Mesothelial cell of epicardium (in vitro differentiated cells): ENCODE results near the gene SIPA1L3. TPM values are rescaled to one million over a fixed set of nuclear protein-coding genes. Genes with fewer than 3 reads are reported as not detected.

Experiments
- DNase-seq, 2 experiments: peaks; one replicate each; pipeline ENCODE4 v3.0.0; 2021; ENCODE audit warnings: low spot score in 2 of 2; ENCODE audit not compliant: unreplicated experiment in 2 of 2
- H3K27ac Mint-ChIP-seq: 2 replicates; pipeline ENCODE4 v1.8.0; 2021; ENCODE audit warnings: mixed read lengths
- H3K27me3 Mint-ChIP-seq: 2 replicates; pipeline ENCODE4 v1.8.0; 2021; ENCODE audit warnings: low read depth, mixed read lengths
- H3K36me3 Mint-ChIP-seq: 2 replicates; pipeline ENCODE4 v1.8.0; 2021; ENCODE audit warnings: mixed read lengths
- H3K4me1 Mint-ChIP-seq: 2 replicates; pipeline ENCODE4 v1.8.0; 2021; ENCODE audit warnings: mixed read lengths
- H3K4me3 Mint-ChIP-seq: 2 replicates; pipeline ENCODE4 v1.8.0; 2021; ENCODE audit warnings: mild to moderate bottlenecking, moderate library complexity, mixed read lengths
- H3K9me3 Mint-ChIP-seq: 2 replicates; pipeline ENCODE4 v1.8.0; 2021; ENCODE audit warnings: mixed read lengths
- total RNA-seq: library from RNA; stranded (reverse); gene quantifications from 3 replicates; pipeline ENCODE4 v1.2.1, GENCODE V29; 2021
- TF ChIP-seq, protein P1 (sequence below): fragments of 200-600 bp; sonication (generic); IDR thresholded peaks from one replicate; pipeline ENCODE4 v1.5.0; 2021; ENCODE audit warnings: antibody characterized with exemption; ENCODE audit not compliant: unreplicated experiment

SIPA1L3 gene
- total RNA-seq, 1 donor from 2014 or later: 58.2 TPM

DNA sequence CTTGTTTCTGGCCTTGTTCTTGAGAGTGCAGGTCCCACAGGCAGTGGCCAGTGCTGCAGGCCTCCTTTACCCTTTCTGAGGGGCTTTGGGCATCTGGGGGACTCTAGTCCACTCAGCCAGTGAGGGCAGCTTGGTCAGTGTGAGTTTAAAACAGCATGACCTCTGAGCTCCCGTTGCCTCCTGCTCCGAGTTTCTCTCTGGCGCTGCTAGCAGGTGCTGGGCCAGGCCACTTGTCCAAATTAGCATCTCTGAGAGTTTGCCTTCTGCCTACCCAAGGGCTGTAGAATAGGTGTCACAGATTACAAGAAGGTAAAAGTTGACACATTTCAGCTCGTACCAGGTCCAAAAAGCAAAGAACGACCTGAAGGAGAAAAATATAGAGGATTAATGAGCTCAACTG is 105.9 kb downstream of the SIPA1L3 start:
- DNase-seq: no peak
- TF ChIP-seq, protein P1, sequence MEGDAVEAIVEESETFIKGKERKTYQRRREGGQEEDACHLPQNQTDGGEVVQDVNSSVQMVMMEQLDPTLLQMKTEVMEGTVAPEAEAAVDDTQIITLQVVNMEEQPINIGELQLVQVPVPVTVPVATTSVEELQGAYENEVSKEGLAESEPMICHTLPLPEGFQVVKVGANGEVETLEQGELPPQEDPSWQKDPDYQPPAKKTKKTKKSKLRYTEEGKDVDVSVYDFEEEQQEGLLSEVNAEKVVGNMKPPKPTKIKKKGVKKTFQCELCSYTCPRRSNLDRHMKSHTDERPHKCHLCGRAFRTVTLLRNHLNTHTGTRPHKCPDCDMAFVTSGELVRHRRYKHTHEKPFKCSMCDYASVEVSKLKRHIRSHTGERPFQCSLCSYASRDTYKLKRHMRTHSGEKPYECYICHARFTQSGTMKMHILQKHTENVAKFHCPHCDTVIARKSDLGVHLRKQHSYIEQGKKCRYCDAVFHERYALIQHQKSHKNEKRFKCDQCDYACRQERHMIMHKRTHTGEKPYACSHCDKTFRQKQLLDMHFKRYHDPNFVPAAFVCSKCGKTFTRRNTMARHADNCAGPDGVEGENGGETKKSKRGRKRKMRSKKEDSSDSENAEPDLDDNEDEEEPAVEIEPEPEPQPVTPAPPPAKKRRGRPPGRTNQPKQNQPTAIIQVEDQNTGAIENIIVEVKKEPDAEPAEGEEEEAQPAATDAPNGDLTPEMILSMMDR: no peak
- H3K9me3 Mint-ChIP-seq: no peaks in the 10 kb centered on the region
- H3K27me3 Mint-ChIP-seq: no peaks in the 10 kb centered on the region
- H3K27ac Mint-ChIP-seq: no peak overlapping the region
- H3K4me1 Mint-ChIP-seq: no peaks in the 10 kb centered on the region
- H3K36me3 Mint-ChIP-seq: no peaks in the 10 kb centered on the region
- H3K4me3 Mint-ChIP-seq: no peak overlapping the region

DNA sequence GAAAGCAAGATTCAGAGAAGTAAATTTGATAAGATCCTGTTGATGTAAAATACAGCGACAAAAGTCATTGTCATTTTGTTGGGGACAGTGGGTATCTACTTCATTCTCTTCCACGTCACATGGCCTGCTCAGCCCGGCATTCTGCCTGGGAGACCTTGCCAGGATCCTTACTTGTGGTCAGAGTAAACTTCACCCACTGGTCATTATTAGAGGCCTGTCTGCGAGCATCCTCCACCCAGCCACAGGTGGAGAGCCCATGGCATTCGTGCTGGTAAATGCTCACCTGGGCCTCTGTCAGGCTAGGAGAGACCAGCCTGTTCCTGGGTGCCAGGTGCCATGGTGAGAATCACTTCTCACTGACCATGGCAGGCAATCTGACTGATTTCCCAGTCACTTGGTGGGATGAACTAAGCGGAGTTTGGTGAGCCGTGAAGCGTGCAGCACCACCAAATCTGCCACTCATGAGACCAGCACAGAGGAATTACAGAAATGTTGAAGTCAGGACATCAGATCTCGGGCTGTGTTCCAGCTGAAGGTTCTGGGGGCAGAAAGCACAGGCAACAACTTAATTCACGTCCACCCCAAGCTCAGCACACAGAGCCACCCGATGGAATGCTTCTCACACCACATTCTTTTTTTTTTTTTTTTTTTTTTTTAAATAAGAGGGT is 107.0 kb downstream of the SIPA1L3 start:
- Mint-ChIP-seq H3K4me1 (no peaks in the 10 kb centered on the region), H3K36me3 (no peaks in the 10 kb centered on the region), H3K4me3 (no peak overlapping the region), H3K27ac (no peak overlapping the region), H3K27me3 (no peaks in the 10 kb centered on the region), H3K9me3 (no peaks in the 10 kb centered on the region)
- TF ChIP-seq, protein P1: no peak
- no peak for DNase-seq

DNA sequence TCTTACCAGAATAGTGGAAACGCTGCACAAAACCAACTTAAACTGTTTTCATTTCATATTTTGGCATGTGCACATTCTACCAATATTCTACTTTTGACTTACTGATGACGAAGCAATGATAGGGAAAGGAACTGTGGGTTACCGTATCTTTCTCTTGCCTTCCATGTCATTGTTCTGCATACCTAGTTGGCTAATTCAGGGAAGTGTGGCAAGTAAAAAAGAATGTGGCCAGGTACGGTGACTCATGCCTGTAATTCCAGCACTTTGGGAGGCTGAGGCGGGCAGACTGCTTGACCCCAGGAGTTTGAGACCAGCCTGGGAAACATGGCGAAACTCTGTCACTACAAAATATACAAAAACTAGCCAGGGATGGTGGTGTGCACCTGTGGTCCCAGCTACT is 108.2 kb downstream of the SIPA1L3 start:
- no peak for DNase-seq
- H3K36me3 Mint-ChIP-seq: no peaks in the 10 kb centered on the region
- no peaks in the 10 kb centered on the region for H3K9me3 Mint-ChIP-seq
- no peak overlapping the region for H3K27ac Mint-ChIP-seq
- H3K4me3 Mint-ChIP-seq: no peak overlapping the region
- TF ChIP-seq, protein P1: no peak
- H3K4me1 Mint-ChIP-seq: no peaks in the 10 kb centered on the region
- H3K27me3 Mint-ChIP-seq: no peaks in the 10 kb centered on the region

DNA sequence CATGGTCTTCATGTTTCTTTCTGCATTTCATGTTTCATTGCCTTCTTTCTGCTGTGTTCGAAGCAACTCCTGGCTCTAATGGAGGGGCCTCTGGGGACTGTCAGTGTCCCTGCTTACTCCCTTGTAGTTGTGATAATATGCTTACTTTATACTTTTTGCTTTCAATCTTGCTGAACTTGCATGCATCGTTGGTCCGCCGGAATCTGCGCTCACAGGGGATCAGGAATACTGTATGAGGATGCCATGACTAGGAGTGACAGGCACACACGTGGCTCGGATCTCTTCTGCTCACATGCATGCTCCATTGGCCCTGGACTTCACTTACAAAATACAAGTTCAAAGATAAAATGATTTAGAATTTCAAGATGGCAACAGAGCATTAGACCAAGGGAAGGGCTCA is 108.8 kb downstream of the SIPA1L3 start:
- no peak for DNase-seq
- TF ChIP-seq, protein P1: no peak
- Mint-ChIP-seq H3K9me3 (no peaks in the 10 kb centered on the region), H3K4me1 (no peaks in the 10 kb centered on the region), H3K27me3 (no peaks in the 10 kb centered on the region), H3K4me3 (no peak overlapping the region), H3K36me3 (no peaks in the 10 kb centered on the region), H3K27ac (no peak overlapping the region)

DNA sequence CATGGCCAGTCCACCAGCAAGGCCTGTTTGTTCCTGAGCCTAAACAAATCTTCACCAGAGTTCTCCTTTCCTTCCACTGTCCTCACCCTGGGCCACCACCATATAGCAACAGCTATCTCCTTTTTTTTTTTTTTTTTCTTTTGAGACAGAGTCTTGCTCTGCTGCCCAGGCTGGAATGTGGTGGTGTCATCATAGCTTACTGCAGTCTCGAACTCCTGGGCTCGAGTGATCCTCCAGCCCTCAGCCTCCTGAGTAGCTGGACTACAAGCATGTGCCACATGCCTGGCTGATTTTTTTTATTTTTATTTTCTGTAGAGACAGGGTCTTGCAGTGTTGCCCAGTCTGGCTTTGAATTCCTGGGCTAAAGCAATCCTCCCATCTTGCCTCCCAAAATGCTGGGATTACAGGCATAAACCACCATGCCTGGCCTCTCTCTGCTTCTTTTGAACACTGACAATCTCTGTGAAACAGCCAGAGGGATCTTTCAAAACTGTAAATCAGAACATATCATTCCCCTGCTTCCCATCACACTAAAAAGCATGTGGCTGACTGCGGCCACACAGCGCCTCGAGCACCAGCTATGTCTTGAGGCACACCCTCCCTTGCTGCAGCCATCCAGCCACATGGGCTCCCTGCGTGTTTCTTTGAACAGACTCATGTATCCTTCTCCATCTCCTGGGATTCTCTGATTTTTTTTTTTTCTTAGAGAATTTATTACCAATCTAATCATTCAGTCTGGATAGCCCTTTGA is 110.6 kb downstream of the SIPA1L3 start:
- Mint-ChIP-seq H3K27me3 (no peaks in the 10 kb centered on the region), H3K27ac (no peak overlapping the region), H3K9me3 (no peaks in the 10 kb centered on the region), H3K36me3 (no peaks in the 10 kb centered on the region), H3K4me1 (peaks cover under 1% of the 10 kb centered on the region), H3K4me3 (no peak overlapping the region)
- TF ChIP-seq, protein P1: no peak
- DNase-seq: no peak
